OCI-LY1 (cell line): ENCODE data around the gene ZNF407.

ENCODE experiments used
- CTCF ChIP-seq: fragments of 200-600 bp; sonication (generic), shearing (Covaris generic); IDR thresholded peaks from 2 replicates; pipeline ENCODE4 v1.5.1; 2017; ENCODE audit warnings: mild to moderate bottlenecking, antibody characterized with exemption, low read length, moderate library complexity, mixed read lengths
- EZH2 ChIP-seq: fragments of 200-600 bp; sonication (generic), shearing (Covaris generic); IDR thresholded peaks from 2 replicates; pipeline ENCODE4 v1.8.0; 2017; ENCODE audit warnings: borderline replicate concordance, mixed run types, mild to moderate bottlenecking, antibody characterized with exemption, low read length, moderate library complexity, mixed read lengths

GRCh38 chr18:74570266-74570665, 27.4 kb upstream of the ZNF407 start:
- TF ChIP-seq CTCF (no peak), EZH2 (no peak)
